COR-L47 (cell line): ENCODE data around the gene COMMD10.
"Not testable (repeated sequence)": the region's sequence is repeated elsewhere in the genome, so short reads cannot be mapped to it uniquely, and the experiment has no call there.

Source experiments
- DNase-seq: peaks from one replicate; lab custom pipeline; 2025; lab: John Stamatoyannopoulos, UW

COMMD10 gene

DNA sequence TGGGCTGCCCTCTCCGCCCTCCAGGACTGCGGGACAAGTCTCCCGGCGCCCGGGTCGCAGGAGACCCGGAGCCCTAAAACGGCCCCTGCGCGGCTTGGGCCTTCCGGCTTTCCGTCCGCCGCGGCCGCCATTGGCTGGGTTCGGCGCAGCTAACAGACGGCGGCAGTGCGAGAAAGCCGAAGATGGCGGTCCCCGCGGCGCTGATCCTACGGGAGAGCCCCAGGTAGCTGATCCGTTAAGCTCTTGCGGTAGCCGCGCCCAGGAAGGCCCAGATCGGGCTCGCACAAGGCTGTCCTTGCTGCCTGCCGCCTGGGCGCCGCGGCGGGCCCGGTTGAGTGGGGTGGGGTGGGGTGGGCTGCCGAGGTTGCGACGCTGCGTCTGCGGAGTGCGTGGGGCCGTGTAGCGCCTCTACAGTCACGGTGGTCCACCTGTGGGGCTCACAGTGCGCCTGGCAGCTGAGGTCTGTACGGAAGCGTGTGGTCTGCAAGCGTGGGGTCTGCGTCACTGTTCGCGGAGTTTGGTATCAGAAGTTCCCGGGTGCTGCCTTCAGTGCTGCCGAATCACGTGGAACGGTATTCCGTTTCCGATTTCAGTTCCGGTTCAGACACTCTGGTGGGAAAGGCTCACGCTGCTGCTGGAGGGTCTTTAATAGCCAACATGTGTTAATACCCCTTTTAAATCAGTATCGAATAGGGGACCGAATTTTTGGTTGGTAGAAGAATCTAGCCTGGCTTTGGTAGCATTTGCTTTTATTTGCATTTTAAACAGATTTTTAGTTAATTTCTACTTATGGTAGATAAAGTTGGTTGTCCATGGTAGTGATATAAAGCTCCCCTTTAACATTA lies at the start of gene COMMD10:
Gene COMMD10 (plus strand): TSS at position 155 of the 845 bp plus-strand sequence.
- peak; percentile 74 for DNase-seq

DNA sequence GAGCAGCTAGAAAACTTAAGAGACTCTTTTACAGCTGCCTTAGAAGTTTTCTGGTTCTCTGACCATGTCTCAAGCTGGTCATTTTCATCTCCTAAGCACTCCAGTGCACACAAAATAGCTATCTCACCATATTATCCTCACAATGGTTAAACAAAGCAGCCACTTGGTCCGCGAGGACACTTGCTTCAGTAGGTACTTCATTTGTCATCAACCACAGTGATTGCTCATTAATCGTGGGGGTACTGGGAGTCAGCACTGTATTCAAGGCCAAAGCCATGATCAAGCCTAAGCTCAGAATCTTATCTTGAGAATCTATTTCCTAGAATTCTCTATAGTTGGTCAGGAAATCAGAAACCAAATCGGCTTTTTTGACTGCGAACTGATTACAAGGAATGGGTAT lies 49.7 kb upstream of the COMMD10 start:
- DNase-seq: no peak

DNA sequence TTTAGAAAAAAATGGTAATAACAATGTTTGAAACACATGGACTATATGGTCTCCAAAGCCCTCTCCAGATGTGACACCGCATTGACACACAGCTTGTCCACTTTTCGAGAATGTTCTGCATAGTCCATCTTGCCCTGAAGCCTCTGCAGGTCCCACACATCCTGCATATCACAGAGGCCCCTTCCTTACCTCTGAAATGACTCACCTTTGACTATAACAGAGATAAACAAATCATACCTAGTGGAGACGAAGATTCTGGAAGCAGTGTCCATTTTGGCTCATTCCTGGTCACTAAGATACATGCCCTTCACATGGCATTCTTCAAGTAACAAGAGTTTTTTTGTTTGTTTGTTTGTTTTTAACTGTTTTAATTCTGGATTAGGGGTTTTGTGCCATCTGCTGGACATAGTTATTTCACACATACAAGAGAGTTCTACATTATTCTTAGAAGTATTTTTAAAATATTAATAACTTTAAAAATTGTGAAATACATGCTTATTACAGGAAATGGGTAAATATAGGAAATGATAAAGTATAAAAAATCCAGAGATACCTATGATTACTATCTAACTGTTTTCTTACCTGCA lies 47.5 kb upstream of the COMMD10 start:
- no peak for DNase-seq

DNA sequence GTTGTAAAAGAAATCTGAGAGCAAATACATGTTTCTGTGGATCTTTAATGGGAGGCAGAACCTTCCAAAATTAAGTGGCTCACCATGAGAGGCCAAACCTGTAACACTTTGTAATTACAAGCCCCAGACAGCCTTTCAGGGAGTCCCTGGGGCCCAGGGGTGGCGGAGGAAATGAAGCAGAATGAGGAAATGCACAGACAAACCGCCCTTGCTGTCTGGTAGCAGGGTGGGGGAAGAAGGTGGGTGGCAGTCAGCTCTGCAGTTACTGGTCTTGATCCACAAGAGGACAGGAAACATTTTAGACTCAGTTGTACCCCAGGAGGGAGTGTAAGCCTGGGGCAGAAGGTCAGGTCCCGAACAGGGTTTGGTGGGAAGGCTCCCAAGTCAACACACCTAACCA lies 46.0 kb upstream of the COMMD10 start:
- no peak for DNase-seq

DNA sequence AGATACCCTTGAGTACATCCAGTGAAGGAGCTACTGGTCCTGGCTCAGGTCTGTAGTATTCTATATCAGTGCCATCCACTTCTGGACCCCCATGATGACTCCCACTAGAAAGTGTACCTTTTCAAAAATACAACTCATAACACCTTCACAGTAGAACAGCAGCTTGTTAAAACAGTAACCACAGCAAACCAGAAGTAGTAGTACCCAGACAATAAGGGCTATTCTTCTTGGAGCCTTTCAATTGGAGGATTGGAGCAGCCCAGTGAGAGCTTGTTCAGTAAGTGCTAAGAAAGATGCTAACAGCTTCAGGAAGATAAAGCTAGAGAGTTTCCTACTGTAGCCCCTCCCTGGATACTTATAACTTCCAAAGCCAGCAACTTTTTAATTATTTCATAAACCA lies 42.5 kb upstream of the COMMD10 start:
- DNase-seq: no peak

DNA sequence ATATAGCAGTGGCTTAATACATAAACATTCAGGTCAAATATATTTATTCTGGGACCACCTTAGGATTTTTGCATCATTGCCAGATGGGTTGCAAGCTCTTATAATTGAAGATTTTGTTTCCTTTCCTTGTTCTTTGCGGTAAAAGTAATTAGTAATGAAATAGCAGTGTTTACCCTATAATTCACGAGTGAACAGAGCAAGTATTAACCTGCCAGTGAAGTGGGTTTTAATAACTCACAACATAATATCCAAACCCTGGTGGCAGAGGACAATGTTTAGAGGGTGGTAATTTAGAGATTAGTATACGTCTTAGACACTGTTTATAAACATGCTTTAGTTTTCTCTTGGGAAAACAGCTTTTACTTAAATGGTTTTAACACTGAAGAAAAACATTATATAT lies 40.8 kb upstream of the COMMD10 start:
- DNase-seq: peak; percentile 26

DNA sequence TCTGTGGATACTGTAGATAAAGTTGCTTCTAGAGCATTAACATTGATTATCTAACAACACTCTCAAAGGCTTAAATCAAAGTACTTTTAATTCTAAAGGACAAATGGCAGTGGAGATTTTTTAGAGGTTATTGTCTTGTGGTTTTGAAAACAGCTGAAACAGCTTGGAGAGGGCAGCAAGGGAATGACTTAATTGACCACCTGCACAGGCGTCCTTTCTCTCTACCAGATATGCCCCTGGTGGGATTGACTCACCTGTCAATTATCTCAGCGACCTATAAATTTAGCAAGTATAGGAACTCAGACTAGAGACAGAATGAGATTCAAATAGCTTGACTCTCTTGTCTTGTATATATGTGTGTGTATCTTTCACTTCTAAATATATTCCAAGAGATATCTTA lies 39.0 kb upstream of the COMMD10 start:
- no peak for DNase-seq

DNA sequence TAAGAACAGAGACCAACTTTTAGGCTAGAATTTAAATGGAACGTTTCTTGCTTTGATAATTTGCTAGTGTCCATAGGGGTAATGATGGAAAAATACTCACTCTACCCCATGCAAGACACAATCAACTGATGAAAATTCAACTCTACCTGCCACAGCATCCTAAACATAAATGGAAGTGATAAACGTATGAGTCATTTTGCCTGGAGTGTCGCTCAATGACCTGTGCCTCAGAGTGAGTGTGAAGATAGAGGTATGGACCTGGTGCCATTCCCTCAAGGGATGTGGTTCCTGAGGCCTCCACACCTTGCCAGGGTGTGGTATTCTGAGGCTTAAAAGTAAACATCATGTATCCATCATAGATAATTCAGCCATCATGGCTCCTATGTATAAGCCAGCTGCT lies 38.6 kb upstream of the COMMD10 start:
- no peak for DNase-seq

DNA sequence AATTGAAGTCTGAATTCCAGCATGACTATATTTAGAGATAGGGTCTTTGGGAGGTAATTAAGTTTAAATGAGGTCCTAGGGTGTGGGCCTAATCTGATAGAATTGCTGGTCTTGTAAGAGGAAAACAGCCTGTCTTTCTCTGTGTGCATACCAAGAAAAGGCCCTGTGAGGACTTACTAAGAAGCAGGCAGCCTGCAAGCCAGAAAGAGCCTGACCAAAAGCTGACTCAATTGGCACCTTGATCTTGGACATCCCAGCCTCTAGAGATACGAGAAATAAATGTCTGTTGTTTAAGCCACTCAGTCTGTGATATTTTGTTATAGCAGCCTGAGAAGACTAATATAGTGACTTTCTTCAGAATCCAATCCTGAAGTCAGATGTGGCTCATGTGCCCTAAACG lies 38.0 kb upstream of the COMMD10 start:
- DNase-seq: no peak

DNA sequence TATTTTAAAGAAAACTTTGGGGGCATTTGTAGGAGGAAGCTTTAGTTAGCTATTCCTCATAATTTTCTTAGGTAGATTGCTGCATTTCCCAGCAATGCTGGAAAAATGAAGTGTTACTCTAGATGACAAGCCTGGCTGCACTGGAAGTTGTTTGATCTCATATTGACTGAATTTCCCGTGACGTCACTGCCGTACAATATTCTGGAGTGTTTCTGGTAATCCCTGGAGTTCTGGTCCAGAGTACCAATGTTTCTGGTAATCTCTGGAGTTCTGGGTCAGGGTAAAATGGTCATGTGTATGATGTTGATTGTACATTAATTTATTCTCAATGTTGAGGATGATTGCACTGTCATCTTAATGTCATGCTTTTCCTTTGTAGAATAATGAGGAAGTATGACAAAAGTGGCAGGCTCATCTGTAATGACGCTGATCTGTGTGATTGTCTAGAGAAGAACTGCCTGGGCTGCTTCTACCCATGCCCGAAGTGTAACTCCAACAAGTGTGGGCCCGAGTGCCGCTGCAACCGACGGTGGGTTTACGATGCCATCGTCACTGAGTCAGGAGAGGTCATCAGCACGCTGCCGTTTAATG lies 26.4 kb upstream of the COMMD10 start:
- DNase-seq: no peak

DNA sequence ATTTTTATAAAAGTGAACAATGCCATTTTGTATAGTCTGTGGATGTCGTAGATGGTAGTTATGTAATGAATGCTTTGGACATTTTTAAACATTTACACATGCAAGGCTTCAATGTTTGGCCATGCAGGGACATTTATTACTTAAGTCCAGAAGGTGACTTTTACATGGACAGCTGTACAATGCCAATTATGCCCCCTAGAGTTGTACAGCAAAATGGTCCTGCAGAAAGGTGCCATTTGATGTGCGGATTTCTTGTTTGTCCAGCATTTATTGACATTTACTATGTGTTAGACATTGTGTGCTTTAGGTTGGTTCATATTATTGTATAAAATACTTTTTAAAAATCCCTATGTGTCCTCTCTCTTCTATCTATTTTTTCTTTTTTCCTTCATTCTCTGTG lies 22.5 kb upstream of the COMMD10 start:
- DNase-seq: no peak

DNA sequence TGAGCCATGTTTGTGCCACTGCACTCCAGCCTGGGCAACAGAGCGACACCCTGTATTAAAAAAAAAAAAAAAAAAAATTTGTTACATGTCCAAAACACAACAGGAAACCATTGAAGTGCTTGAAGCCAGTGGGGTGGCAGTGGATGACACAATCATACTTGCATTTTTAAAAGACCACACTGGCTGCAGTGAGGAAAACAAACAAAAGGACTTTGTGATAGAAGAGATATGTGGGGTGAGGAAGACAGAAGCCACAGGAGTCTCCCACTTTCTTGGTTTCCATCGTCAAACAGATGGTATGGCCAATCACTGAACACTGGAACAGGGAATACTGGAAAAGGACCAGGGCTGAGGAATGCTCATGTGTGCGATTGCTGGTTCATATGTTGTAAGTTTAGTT lies 20.9 kb upstream of the COMMD10 start:
- DNase-seq: no peak

DNA sequence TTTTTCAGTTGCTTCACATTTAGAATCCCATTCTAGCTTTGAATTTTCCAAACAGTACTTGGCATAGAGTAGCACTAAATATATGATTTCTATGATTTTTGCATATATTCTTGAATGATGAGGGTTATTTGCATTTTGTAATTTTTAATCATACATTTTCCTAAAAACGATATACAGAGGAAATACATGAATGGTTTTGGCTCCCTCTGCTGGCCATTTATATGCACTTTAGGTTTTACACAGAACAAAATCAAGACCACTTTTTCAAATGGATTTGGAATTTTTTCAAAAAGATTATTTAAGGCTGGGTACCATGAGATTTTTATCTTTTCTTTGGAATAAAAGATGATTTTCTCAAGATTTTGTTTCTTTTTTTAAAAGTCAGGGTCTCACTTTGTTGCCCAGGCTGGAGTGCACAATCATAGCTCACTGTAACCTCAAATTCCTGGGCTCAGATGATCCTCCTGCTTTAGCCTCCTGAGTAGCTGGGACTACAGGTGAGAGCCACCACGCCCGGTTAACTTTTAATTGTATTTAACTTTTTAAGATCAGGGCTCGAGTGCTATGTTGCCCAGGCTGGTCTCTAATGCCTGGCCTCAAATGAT lies 16.7 kb upstream of the COMMD10 start:
- DNase-seq: peak; percentile 45

DNA sequence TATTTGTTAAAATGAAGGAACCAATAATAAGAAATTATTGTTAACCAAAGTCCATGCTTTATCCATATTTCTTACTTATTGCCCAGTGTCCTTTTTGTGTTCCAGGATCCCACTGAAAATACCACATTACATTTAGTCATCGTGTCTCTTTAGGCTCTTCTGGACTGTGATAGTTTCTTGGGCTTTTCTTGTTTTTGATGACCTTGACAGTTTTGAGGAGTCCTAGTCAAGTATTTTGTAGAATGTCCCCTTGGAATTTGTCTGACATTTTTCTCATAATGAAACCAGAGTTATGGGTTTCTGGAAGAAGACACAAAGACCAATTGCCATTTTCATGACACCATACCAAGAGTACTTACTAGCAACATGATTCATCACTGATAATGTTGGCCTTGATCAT lies 13.6 kb upstream of the COMMD10 start:
- DNase-seq: no peak

DNA sequence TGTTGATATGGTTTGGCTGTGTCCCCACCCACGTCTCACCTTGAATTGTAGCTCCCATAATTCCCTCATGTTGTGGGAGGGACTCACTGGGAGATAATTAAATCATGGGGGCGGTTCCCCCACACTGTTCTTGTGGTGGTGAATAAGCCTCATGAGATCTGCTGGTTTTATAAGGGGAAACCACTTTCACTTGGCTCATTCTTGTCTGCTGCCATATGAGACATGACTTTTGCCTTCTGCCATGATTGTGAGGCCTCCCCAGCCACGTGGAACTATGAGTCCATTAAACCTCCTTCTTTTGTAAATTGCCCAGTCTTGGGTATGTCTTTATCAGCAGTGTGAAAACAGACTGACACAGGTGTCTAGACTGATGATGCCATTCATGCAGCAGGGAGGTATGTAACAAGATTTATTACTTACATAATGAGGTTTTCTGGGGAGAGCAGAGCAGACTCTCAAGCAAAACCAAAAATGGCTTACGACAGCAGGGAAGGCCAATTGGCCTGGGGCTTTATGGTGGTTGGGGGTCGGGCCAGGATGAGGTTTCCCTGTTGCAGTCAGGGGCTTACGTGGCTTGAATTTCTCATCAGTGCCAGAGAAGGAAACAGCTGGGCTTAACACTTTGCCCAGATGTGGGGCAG lies 9.5 kb upstream of the COMMD10 start:
- no peak for DNase-seq

DNA sequence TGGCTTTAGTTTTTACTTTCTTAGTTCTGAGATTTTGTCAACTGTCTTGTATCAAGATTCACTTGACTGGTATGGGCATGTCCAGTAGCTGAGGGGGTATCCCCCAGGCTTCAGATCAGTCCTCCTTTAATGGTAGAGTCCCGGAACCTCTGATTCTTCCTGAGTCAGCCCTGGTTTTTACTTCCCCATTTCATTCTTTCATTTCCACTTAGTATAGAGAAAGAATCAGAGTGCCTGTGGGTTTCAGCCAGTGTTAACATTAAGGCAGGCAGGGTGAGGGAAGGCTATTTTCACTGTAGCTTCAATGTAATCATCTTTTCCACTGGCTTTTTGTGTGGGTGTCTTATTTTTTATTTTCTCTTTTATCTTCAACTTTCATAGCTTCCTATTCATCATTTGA lies 8.3 kb upstream of the COMMD10 start:
- no peak for DNase-seq

DNA sequence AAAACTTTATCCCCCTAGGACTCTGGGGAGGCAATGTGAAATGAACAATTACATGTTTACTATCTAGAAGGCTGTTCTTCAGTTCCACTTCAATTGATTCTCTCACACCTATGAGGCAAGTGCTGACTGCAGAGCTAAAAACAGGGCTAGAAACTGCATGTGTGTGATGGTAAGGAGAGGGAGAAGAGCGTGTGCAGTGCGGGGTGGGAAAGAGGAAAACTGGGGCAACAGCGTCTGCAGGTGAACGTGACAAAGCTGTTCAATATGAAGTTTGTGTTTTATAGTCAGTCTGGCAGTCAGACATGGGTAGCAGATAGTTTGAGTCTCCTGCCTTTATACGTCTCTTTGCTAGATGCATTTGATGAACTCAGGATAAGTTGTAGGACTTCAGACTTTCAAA lies 6.6 kb upstream of the COMMD10 start:
- no peak for DNase-seq

DNA sequence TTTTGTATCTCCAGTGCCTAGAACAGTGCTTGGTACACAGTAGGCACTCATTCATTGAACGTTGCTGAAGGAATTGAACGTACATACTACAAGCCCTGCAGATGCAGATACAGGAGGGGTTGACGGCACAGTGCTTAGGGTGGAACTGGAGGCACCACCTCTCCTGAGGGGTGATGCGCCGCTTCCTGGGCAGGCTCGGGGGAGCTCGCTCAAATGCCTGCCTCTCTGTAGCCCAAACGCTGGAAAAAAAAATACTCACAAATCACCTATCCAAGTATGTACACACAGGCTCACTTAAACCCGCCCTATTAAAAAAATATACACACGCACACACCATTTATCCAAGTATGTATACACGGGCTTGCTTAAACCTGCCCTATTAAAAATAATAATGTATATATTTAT lies 536 bp upstream of the COMMD10 start:
- peak; percentile 54 for DNase-seq

DNA sequence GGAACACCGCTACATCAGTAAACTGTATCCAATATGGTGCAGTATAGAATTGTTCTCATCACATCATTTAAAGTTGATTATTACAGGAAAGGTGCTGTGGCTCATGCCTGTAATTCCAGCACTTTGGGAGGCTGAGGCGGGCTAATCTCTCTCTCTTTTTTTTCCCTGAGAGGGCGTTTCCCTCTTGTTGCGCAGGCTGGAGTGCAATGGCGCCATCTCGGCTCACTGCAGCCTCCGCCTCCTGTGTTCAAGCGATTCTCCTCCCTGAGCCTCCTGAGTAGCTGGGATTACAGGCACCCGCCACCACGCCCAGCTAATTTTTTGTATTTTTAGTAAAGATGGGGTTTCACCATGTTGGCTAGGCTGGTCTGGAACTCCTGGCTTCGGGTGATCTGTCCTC lies 1.5 kb downstream of the COMMD10 start:
- not testable (repeated sequence) for DNase-seq

DNA sequence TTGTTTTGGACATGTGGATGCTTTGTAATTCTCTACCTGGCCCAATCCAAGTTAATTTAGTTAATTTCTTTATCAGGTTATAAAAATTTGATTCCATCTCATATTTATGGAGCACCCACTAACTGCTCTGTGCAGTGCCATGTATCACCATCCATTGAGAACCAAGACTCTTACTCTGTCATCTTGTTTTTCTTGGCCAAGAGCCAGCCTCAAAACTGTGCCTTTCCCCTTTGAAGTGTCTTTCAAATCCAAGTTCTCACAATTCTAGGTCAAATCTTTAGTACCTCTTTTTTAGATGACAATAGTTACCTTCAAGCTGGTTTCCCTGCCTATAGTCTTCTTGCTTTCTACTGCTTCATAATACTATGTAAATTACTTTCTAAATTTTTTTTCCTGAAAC lies 3.2 kb downstream of the COMMD10 start:
- DNase-seq: no peak

DNA sequence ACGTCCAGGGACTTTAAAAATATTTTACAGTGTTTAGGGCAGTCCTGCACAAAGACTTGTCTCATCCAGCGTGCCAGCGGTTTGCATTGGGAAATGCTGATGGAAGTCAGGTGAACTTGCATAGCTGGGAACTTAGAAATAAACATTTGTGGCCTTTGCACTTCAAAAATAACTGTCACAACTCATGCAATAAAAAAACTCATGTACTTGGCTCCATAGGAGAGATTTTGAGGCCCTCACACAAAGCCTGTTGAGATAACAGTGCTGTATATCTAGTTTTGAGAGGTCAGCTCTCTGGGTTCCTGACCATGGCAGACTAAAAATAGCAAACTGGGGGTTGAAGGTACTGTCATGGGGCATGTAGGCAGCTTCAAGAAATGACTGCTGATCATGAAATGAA lies 5.5 kb downstream of the COMMD10 start:
- no peak for DNase-seq

DNA sequence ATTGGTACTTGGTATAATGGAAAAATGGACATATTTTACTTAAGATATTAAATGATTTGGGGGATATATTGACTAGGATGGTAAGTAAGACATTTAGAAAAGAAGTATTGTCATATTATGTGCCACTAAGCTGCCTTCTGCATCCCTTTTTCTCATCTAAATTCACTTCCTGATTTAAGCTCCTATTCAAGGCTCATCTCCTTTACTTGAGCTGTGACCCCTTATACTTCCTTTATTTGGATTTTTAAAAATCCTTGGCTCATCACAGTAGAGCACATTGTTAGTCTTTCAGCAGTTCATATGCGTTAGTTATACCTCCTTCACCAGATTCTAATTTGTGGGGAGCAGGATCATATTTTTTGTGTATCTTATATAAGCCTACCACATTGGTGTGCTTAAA lies 6.6 kb downstream of the COMMD10 start:
- DNase-seq: no peak

DNA sequence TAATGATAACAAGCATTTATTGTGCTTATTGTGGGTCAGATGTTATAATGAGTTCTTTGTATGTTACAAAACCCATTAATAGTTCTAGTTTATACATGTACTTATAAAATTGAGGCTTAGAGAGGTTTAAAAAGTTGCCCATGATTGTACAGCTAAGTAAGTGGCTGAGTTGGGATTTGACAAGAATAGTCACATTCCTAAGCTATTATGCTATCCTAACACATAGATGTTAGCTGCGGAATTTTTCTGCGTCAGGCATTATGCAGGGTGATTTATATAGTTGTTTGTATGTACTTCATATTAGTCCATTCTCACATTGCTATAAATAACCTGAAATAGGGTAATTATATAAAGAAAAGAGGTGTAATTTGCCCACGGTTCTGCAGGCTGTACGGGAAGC lies 12.5 kb downstream of the COMMD10 start:
- no peak for DNase-seq
